ENCODE results near the gene PLCB2. TPM values are rescaled to one million over a fixed set of nuclear protein-coding genes. Genes with fewer than 3 reads are reported as not detected.

PLCB2 gene
- total and polyA plus RNA-seq, 4 experiments from 2014 or later, result 22.6 to 219 (median 124) TPM

DNA sequence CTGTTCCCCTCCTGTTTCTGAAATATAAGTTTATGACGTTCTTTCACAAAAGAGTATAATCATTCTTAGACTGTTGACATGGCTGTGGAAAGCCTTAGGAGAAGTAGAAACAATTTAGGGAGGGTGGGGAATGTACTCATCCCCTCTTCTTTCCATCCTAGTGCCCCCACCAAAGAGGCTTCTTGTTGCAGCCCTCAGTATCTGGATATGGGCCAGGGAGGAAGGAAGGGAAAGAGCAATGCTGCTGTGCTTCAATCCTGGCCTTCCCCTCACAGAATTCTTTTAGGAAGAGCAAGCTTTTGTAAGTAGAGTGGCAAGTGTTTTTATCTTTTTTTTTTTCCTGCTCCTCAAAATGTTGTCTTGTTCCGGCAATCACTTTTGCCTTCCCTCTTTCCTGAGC is 17.5 kb upstream of the PLCB2 start:
- no peak overlapping the region for H3K27ac ChIP-seq (ENCODE audit: low read depth, low read length)
- Mint-ChIP-seq H3K4me3 (peak overlapping the region; percentile 78 to 88 (median 84)), H3K9me3 (no peaks in the 10 kb centered on the region), H3K36me3 (no peaks in the 10 kb centered on the region), H3K27me3 (peaks cover 0 to under 1% of the 10 kb centered on the region in 2 donors), H3K4me1 (peaks cover 16 to 35% (median 25%) of the 10 kb centered on the region in 4 donors), H3K27ac (peak overlapping the region in 2 of 7 donors; percentile 1 to 84)
- H3K4me3 ChIP-seq (ENCODE audit: low read length in 2 of 2), result peak overlapping the region in 1 of 2 donors; percentile 41
- intact Hi-C loops (cut with micrococcal nuclease), result no loop called here
- ChIA-PET CTCF (ENCODE audit: partially characterized antibody) (interaction anchor here (1.0 to 21.4 kb wide), 7 partner anchors 12 to 107 kb away, joined by 3 to 634 read pairs (median 8); partner anchors contain the start of genes INAFM2 and PLCB2), POLR2A (ENCODE audit: partially characterized antibody) (interaction anchor here (0.8 to 5.4 kb wide), 3 partner anchors 9 to 17 kb away, joined by 3 to 44 read pairs (median 3); partner anchors contain the start of gene PLCB2)
- DNase-seq, result no peak
- H3K4me1 ChIP-seq (ENCODE audit: insufficient read depth, low read length), result peaks cover 22% of the 10 kb centered on the region
- H3K9me3 ChIP-seq (ENCODE audit: control insufficient read depth in 1 of 2, low read length in 2 of 2), result no peaks in the 10 kb centered on the region
- H3K27me3 ChIP-seq (ENCODE audit: insufficient read depth, low read length), result no peaks in the 10 kb centered on the region
- no peaks in the 10 kb centered on the region for H3K36me3 ChIP-seq (ENCODE audit: insufficient read depth, low read length)

DNA sequence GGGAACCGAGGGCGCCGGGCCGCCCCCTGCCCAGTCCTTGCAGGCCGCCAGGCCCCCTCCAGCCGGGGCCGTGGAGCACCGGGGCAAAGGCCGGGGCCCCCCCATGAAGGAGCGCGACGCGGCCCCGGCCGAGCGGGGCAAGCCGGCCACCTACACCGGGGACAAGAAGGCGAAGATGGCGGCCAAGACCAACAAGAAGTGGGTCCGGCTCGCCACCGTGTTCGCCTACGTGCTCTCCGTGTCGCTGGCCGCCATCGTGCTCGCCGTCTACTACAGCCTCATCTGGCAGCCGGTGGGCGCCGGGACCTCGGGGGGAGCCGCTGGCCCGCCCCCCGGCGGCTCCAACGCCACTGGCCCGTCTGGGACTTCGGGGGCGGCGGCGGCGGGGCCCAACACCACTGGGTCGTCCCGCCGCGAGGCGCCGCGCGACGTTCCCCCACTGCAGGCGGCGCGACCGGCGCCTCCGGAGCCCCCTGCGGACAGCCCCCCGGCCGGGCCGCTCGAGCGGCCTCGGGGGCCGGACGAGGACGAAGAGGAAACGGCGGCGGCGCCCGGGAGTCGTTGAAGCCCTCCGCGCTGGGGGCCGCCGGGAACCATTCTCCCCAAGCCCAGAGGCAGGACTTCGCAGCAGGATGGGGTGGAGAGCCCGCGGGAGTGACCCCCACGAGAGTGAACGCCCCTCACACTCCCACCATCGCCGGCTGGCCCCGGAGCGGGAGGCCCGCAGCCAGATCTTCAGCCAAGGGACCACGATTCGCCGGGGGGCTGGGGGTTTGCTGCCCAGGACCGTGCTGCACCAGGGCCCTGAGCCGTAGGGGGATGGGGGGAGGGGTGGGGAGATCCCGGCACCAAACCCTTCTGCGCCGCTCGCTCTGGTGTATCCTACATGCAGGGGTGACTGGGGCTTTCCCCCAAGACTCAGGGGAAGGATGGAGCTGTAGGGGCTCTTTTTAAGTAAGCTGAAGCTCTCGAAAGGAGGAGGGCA is 16.5 kb upstream of the PLCB2 start:
- CTCF ChIA-PET (ENCODE audit: partially characterized antibody), result interaction anchor here (1.0 to 23.8 kb wide), 9 partner anchors 11 to 98 kb away, joined by 3 to 634 read pairs (median 31); partner anchors contain the start of genes CCDC9B, INAFM2 and PLCB2
- H3K27ac ChIP-seq (ENCODE audit: low read depth, low read length), result no peak overlapping the region
- no peaks in the 10 kb centered on the region for H3K36me3 ChIP-seq (ENCODE audit: insufficient read depth, low read length)
- H3K27ac Mint-ChIP-seq, result peak overlapping the region in 3 of 7 donors; percentile 41 to 84 (median 78)
- no peaks in the 10 kb centered on the region for H3K27me3 ChIP-seq (ENCODE audit: insufficient read depth, low read length)
- POLR2A ChIA-PET (ENCODE audit: partially characterized antibody), result interaction anchor here (0.8 to 8.8 kb wide), 5 partner anchors 10 to 115 kb away, joined by 3 to 90 read pairs (median 6); partner anchors contain the start of gene PLCB2
- intact Hi-C loops (cut with micrococcal nuclease), result loop anchor here (1.0 to 5.0 kb wide), 5 partner anchors 16 to 908 kb away; partner anchors contain the start of genes ANKRD63, CHP1, DNAJC17 and EXD1
- H3K9me3 ChIP-seq (ENCODE audit: control insufficient read depth in 1 of 2, low read length in 2 of 2), result no peaks in the 10 kb centered on the region
- peaks cover 22% of the 10 kb centered on the region for H3K4me1 ChIP-seq (ENCODE audit: insufficient read depth, low read length)
- peak overlapping the region in 1 of 2 donors; percentile 41 for H3K4me3 ChIP-seq (ENCODE audit: low read length in 2 of 2)
- peak overlapping the region; percentile 78 to 88 (median 84) for H3K4me3 Mint-ChIP-seq
- H3K27me3 Mint-ChIP-seq, result peaks cover 0 to 7% of the 10 kb centered on the region in 2 donors
- H3K36me3 Mint-ChIP-seq, result no peaks in the 10 kb centered on the region
- H3K4me1 Mint-ChIP-seq, result peaks cover 16 to 35% (median 25%) of the 10 kb centered on the region in 4 donors
- peak in 2 of 5 donors; percentile 16 to 25 for DNase-seq
- no peaks in the 10 kb centered on the region for H3K9me3 Mint-ChIP-seq

DNA sequence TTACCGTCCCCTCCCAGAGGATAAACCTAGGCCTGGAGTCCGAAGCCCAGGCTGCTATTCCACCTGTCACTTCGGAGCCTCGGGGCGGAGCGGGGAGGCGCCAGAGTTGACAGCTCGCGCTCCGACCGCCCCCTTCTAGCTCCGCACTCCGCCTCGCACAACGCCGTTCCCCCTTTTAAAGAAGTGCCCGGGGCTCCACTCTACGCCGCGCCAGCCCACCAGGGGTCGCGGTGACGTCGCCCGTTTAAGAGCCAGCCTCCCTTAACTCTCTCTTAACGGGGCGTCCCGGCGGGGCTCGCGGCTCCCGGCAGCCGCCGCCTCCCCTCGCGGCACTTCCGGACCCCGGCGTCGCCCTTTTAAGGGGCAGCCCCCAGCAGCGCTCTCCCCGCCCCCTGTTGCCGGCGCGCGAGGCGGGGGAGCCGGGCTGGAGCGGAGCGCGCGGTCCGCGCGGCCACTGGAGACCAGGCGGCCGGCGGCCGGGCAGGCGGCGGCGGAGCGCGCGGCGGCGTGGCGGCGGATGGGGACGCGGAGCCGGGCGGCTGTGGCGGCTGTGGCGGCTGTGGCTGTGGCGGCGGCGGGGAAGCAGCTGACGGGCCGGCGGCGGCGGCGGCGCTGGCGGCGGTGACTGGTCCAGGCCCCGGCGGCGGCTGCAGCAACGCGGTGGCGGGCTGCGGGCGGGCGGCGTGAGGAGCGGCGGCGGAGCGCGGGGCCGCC is 15.7 kb upstream of the PLCB2 start, which contains the start of gene INAFM2:
INAFM2 (plus strand) TSS at position 454 of the 714 bp plus-strand sequence. CDS start 364 bp downstream, outside the sequence.
- CTCF ChIA-PET (ENCODE audit: partially characterized antibody), result interaction anchor here (0.8 to 23.8 kb wide), 12 partner anchors 9 to 165 kb away, joined by 3 to 634 read pairs (median 6); partner anchors contain the start of genes CCDC9B and PLCB2
- Mint-ChIP-seq H3K4me1 (peaks cover 16 to 35% (median 25%) of the 10 kb centered on the region in 4 donors), H3K27ac (peak within 1 kb of the TSS; percentile 36 to 93 (median 88))

DNA sequence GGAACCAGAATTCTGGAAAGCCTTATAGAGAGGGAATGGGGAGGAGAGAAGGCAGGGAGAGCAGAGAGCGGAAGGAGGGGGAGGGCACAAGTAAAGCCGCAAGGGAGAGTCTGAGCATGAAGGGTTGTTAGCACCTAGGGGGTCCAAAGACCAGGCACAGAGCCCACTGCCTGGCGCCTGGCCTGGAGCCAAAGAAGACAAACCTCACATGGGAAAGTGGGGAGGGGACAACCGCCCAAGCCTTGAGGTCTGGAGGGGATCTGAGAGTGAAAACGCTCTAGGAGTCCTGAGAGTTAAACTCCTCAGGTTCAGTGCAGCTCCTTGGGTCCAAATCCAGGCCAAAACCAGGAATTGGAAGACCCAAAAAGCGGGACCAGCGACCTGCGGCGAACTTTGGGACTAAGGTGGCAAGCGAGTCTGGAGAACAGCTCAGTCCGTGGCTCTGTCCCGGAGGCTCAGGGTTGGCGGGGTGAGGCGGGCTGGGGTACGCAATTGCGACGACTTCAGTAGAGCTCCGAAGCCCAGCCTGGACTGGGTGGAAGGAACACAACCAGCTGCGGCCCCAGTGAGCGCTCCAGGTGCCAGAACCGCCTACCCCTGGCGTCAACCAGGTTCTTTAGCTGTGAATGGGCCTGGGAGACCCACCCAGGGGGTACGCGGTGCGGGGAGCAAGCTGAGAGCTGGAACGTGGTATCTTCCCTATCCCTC is 14.9 kb upstream of the PLCB2 start:
- intact Hi-C loops (cut with micrococcal nuclease), result loop anchor here (1.0 to 5.0 kb wide), 5 partner anchors 14 to 910 kb away; partner anchors contain the start of genes ANKRD63, CHP1, DNAJC17 and EXD1

More for the DNA sequence above, 15.7 kb upstream of the PLCB2 start, which contains the start of gene INAFM2:
- Histone ChIP-seq H3K4me3 (ENCODE audit: low read length in 2 of 2) (peak within 1 kb of the TSS in 1 of 2 donors; percentile 56), H3K4me1 (ENCODE audit: insufficient read depth, low read length) (peaks cover 22% of the 10 kb centered on the region), H3K27me3 (ENCODE audit: insufficient read depth, low read length) (no peaks in the 10 kb centered on the region), H3K27ac (ENCODE audit: low read depth, low read length) (peak within 1 kb of the TSS; percentile 29), H3K36me3 (ENCODE audit: insufficient read depth, low read length) (no peaks in the 10 kb centered on the region), H3K9me3 (ENCODE audit: control insufficient read depth in 1 of 2, low read length in 2 of 2) (no peaks in the 10 kb centered on the region)
- Mint-ChIP-seq H3K4me3 (peak within 1 kb of the TSS; percentile 79 to 89 (median 86)), H3K9me3 (no peaks in the 10 kb centered on the region), H3K27me3 (peaks cover 0 to 7% of the 10 kb centered on the region in 2 donors), H3K36me3 (no peaks in the 10 kb centered on the region)
- POLR2A ChIA-PET (ENCODE audit: partially characterized antibody), result interaction anchor here (0.6 to 8.8 kb wide), 11 partner anchors 9 to 284 kb away, joined by 3 to 90 read pairs (median 4); partner anchors contain the start of genes DISP2, IVD, PLCB2 and SRP14
- intact Hi-C loops (cut with micrococcal nuclease), result loop anchor here (1.0 to 5.0 kb wide), 5 partner anchors 15 to 909 kb away; partner anchors contain the start of genes ANKRD63, CHP1, DNAJC17 and EXD1
- peak; percentile 88 to 90 (median 89) for DNase-seq

DNA sequence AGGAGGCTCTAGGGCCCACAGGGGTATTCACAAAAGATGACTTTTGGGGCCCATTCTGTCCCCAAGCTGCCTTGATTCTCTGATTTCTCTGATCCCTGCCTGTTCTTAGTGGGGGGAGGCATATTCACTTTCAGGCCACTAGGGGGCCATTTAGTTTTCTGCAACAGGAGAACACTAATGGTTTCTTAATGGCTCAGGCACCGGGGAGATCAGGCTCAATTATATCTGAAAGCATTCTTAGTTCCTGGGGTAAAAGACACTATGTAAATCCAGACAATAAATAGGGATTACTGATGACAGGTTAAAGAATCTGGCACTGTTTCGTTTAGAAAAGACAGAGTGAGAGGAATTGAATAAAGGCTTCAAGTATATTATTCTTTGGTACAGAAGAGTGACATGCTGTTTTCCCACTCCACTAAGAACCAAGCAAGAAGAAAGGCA is 13.2 kb upstream of the PLCB2 start:
- POLR2A ChIA-PET (ENCODE audit: partially characterized antibody), result interaction anchor here (1.1 to 8.8 kb wide), 3 partner anchors 13 to 19 kb away, joined by 4 to 90 read pairs (median 5); partner anchors contain the start of gene PLCB2
- no peaks in the 10 kb centered on the region for H3K9me3 ChIP-seq (ENCODE audit: control insufficient read depth in 1 of 2, low read length in 2 of 2)
- intact Hi-C loops (cut with micrococcal nuclease), result loop anchor here (1.0 to 5.0 kb wide), 5 partner anchors 17 to 911 kb away; partner anchors contain the start of genes ANKRD63, CHP1, DNAJC17 and EXD1

More for the DNA sequence above, 14.9 kb upstream of the PLCB2 start:
- H3K27me3 ChIP-seq (ENCODE audit: insufficient read depth, low read length), result no peaks in the 10 kb centered on the region
- Mint-ChIP-seq H3K27ac (peak overlapping the region; percentile 15 to 93 (median 77)), H3K4me1 (peaks cover 16 to 35% (median 24%) of the 10 kb centered on the region in 4 donors), H3K27me3 (peaks cover 0 to 7% of the 10 kb centered on the region in 2 donors), H3K36me3 (no peaks in the 10 kb centered on the region), H3K4me3 (peak overlapping the region; percentile 79 to 89 (median 85)), H3K9me3 (no peaks in the 10 kb centered on the region)
- no peaks in the 10 kb centered on the region for H3K36me3 ChIP-seq (ENCODE audit: insufficient read depth, low read length)
- H3K27ac ChIP-seq (ENCODE audit: low read depth, low read length), result peak overlapping the region; percentile 29
- DNase-seq, result no peak
- ChIA-PET POLR2A (ENCODE audit: partially characterized antibody) (interaction anchor here (0.6 to 8.8 kb wide), 11 partner anchors 9 to 283 kb away, joined by 3 to 90 read pairs (median 4); partner anchors contain the start of genes DISP2, IVD, PLCB2 and SRP14), CTCF (ENCODE audit: partially characterized antibody) (interaction anchor here (0.8 to 23.8 kb wide), 12 partner anchors 8 to 164 kb away, joined by 3 to 634 read pairs (median 6); partner anchors contain the start of genes CCDC9B and PLCB2)
- no peaks in the 10 kb centered on the region for H3K9me3 ChIP-seq (ENCODE audit: control insufficient read depth in 1 of 2, low read length in 2 of 2)
- H3K4me3 ChIP-seq (ENCODE audit: low read length in 2 of 2), result peak overlapping the region in 1 of 2 donors; percentile 56
- H3K4me1 ChIP-seq (ENCODE audit: insufficient read depth, low read length), result peaks cover 22% of the 10 kb centered on the region

More for the DNA sequence above, 13.2 kb upstream of the PLCB2 start:
- H3K9me3 Mint-ChIP-seq, result no peaks in the 10 kb centered on the region
- CTCF ChIA-PET (ENCODE audit: partially characterized antibody), result interaction anchor here (0.7 to 23.8 kb wide), 12 partner anchors 12 to 312 kb away, joined by 3 to 634 read pairs (median 4); partner anchors contain the start of genes CCDC9B and PLCB2
- no peak overlapping the region for H3K27ac ChIP-seq (ENCODE audit: low read depth, low read length)
- DNase-seq, result peak; percentile 64 to 72 (median 70)
- H3K36me3 Mint-ChIP-seq, result no peaks in the 10 kb centered on the region
- peaks cover 3 to 7% of the 10 kb centered on the region in 2 donors for H3K27me3 Mint-ChIP-seq
- H3K36me3 ChIP-seq (ENCODE audit: insufficient read depth, low read length), result no peaks in the 10 kb centered on the region
- H3K4me1 Mint-ChIP-seq, result peaks cover 14 to 35% (median 22%) of the 10 kb centered on the region in 4 donors
- peak overlapping the region in 2 of 8 donors; percentile 18 to 60 for H3K4me3 Mint-ChIP-seq
- H3K4me3 ChIP-seq (ENCODE audit: low read length in 2 of 2), result no peak overlapping the region
- H3K27ac Mint-ChIP-seq, result peak overlapping the region in 5 of 7 donors; percentile 20 to 79 (median 54)
- H3K27me3 ChIP-seq (ENCODE audit: insufficient read depth, low read length), result no peaks in the 10 kb centered on the region
- H3K4me1 ChIP-seq (ENCODE audit: insufficient read depth, low read length), result peaks cover 22% of the 10 kb centered on the region

All from CD4-positive, alpha-beta memory T cell (primary cell).